Measurements from ENCODE around the gene BFSP2.

The BFSP2 gene

DNA sequence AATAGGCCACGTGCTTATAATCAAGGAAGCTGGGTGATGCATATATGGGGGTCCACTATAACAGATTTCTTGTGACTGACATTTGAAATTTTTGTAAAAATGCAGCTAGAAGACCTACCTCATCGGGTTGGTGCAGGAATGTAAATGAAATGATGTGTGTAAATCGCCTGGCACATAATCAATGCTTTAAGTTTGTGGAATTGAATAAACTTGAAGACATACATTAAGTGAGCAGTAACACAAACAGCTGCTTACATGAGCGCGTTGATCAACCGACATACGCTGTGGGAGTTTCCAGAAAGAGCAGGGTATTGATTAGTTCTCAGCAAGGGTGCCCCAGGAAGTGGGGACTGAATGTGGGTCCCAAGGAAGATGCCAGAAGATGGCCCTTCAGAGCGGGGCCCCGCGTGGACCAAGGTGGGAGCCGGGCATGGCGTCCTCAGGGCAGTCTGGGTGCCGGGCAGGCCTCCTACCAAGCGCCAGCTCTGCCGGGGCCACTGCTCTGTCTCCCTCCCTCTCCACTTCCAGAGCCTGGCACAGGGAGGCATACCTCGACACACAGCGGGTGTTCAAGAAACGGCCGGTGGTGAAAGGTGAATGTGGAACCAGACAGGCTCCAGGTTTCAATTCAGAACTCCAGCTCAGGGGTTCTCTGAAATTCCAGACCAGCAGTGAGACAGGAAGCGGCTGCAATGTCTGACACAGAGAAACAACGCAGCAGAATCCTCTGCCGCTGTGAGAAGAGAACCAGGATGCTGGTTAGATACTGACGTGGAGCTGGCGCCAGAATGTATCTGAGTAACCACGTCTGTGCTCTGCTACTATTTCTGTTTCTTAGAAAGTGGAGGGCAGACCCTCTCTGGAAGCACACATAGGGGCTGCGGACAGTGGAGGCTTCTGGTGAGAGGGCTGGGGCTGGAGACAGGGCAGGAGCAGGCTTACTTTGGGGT is 12.6 kb downstream of the BFSP2 start:
- no peak for TF ChIP-seq CTCF (IDR thresholded peaks at IDR 0.05; ENCODE audit: insufficient read depth, low read depth, low read length, missing control alignments)
- no peak for DNase-seq (ENCODE audit: low read depth)

GRCh38 chr3:133413161-133414020 is 13.5 kb downstream of the BFSP2 start:
- H3K4me3 ChIP-seq (ENCODE audit: low read length): no peak overlapping the region
- TF ChIP-seq CTCF (IDR thresholded peaks at IDR 0.05; ENCODE audit: insufficient read depth, low read depth, low read length, missing control alignments): no peak
- no peak for DNase-seq (ENCODE audit: low read depth)

More for the DNA sequence above, 12.6 kb downstream of the BFSP2 start:
- H3K4me3 ChIP-seq (ENCODE audit: low read length): no peak overlapping the region

DNA sequence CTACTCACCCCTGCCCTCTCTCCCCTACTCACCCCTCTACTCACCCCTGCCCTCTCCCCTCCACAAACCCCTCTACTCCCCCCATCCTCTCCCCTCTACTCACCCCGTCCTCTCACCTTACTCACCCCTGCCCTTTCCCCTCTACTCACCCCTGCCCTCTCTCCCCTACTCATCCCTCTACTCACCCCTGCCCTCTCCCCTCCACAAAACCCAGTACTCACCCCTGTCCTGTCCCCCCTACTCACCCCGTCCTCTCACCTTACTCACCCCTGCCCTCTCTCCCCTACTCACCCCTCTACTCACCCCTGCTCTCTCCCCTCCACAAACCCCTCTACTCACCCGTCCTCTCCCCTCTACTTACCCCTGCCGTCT is 14.2 kb downstream of the BFSP2 start:
- no peak overlapping the region for H3K4me3 ChIP-seq (ENCODE audit: low read length)
- no peak for DNase-seq (ENCODE audit: low read depth)
- TF ChIP-seq CTCF (IDR thresholded peaks at IDR 0.05; ENCODE audit: insufficient read depth, low read depth, low read length, missing control alignments): no peak

- H3K4me3 ChIP-seq (ENCODE audit: low read length): no peak overlapping the region
- no peak for DNase-seq (ENCODE audit: low read depth)
- no peak for TF ChIP-seq CTCF (IDR thresholded peaks at IDR 0.05; ENCODE audit: insufficient read depth, low read depth, low read length, missing control alignments)
Measured at GRCh38 chr3:133418361-133418760, 18.5 kb downstream of the BFSP2 start.

GRCh38 chr3:133419151-133419909 is 19.5 kb downstream of the BFSP2 start:
- no peak for DNase-seq (ENCODE audit: low read depth)
- TF ChIP-seq CTCF (IDR thresholded peaks at IDR 0.05; ENCODE audit: insufficient read depth, low read depth, low read length, missing control alignments): no peak
- no peak overlapping the region for H3K4me3 ChIP-seq (ENCODE audit: low read length)

All from epithelial cell of esophagus (primary cell).